ENCODE results near the gene NADSYN1.

GRCh38 chr11:71448257-71449171, 4.5 kb upstream of the NADSYN1 start, which contains the start of gene DHCR7:
- TF ChIP-seq CTCF (IDR thresholded peaks at IDR 0.05): peak in 2 of 6 experiments; percentile 14 to 30
- peak; percentile 53 to 74 for TF ChIP-seq POLR2A (IDR thresholded peaks at IDR 0.05)
